Esophagus (tissue), 2 donors: ENCODE data around the gene PPOX. TPM values are rescaled to one million over a fixed set of nuclear protein-coding genes. Genes with fewer than 3 reads are reported as not detected.
A peak's percentile ranks its signal among the peaks of the same experiment; 100 is the strongest.

Experiments used
- H3K27ac ChIP-seq, 2 donors: one replicate each; pipeline ENCODE4 v1.5.1; 2013; ENCODE audit warnings: low read depth in 2 of 2, mild to moderate bottlenecking in 2 of 2, inconsistent platforms in 1 of 2, low read length in 1 of 2, moderate library complexity in 1 of 2
- H3K27me3 ChIP-seq, 2 donors: one replicate each; pipeline ENCODE4 v1.6.1; 2013; ENCODE audit warnings: low read length in 2 of 2, control low read depth in 1 of 2, mild to moderate bottlenecking in 1 of 2; ENCODE audit not compliant: insufficient read depth in 2 of 2, control insufficient read depth in 1 of 2
- H3K36me3 ChIP-seq, 2 donors: one replicate each; pipeline ENCODE4 v1.6.1; 2013; ENCODE audit warnings: low read length in 1 of 2; ENCODE audit not compliant: control insufficient read depth in 2 of 2, insufficient read depth in 2 of 2
- H3K4me1 ChIP-seq, 2 donors: one replicate each; pipeline ENCODE4 v1.6.1; 2013; ENCODE audit warnings: low read length in 1 of 2; ENCODE audit not compliant: control insufficient read depth in 2 of 2, insufficient read depth in 2 of 2
- H3K4me3 ChIP-seq, 2 donors: one replicate each; pipeline ENCODE4 v1.5.1; 2013; ENCODE audit warnings: low read length in 2 of 2, mild to moderate bottlenecking in 2 of 2, low read depth in 1 of 2, moderate library complexity in 1 of 2
- H3K9me3 ChIP-seq, 2 donors: one replicate each; pipeline ENCODE4 v1.6.1; 2013; ENCODE audit warnings: mild to moderate bottlenecking in 2 of 2, low read depth in 1 of 2, low read length in 1 of 2, moderate library complexity in 1 of 2; ENCODE audit not compliant: control insufficient read depth in 2 of 2, insufficient read depth in 1 of 2
- WGBS, 2 donors: extraction: QIAGEN DNeasy Blood & Tissue Kit; methylation state at CpG; one replicate each; pipeline ENCODE4 v1.1.7; 2013; 5-methylcytosine and 5-hydroxymethylcytosine counted together
- polyA plus RNA-seq, 2 donors: library from polyadenylated mRNA; stranded (reverse); fragments of 200-250 nt; gene quantifications; one replicate each; pipeline ENCODE4 v1.2.3, GENCODE V29; 2013
- donor health status: healthy with polysubstance abuse.
- donor health status: Bipolar disorder and iron deficiency.

The PPOX gene
- polyA plus RNA-seq, 2 donors, result 11.7 to 29.6 TPM

DNA sequence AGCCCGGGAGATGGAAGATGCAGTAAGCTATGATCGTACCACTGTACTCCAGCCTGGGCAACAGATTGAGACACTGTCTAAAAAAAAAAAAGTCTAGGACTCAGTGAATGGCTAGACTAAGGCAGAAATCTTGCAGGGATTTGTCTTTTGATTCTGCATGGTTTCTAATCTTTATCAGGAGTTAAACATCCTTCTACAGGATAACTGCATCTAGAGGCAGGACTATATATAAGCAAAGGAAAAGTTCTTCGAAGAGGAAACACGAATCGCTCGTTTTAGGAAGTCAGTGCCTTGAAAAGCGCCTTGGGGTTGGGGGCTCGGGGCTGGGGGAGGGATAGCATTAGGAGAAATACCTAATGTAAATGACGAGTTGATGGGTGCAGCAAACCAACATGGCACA, 13.1 kb upstream of the PPOX start:
- 23% methylated on average over 9 of the region's 9 CpGs for WGBS, 2 donors
- Histone ChIP-seq H3K4me1 (no peaks in the 10 kb centered on the region), H3K9me3 (no peaks in the 10 kb centered on the region), H3K36me3 (no peaks in the 10 kb centered on the region), H3K27me3 (no peaks in the 10 kb centered on the region), H3K4me3 (peak overlapping the region in 1 of 2 donors; percentile 96), H3K27ac (peak overlapping the region; percentile 15 to 98)

DNA sequence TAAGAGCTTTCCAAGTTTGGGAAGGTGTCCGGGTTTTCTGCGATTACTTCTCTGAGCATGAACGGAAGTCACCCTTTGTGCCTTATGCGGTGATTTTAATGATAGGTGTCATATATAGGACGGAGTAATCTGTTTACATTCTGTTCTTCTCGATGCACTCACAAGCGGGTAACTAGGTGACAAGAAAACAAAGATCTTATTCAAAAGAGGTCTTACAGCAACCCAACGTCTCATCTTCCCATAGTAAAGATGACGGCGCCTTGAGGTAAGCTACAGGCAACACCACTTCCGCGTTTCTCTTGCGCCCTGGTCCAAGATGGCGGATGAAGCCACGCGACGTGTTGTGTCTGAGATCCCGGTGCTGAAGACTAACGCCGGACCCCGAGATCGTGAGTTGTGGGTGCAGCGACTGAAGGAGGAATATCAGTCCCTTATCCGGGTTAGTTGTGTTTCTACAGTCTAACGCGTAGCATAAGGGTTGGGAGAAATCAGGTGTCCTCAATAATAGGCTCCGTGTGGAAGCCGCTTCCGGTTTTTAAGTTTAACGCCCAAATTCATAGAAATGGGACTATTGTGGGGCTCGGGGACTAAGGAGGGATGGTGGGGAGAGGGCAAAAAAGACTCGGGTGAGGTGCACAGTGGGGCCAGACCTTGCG, 12.4 kb upstream of the PPOX start, which contains the start of gene UFC1:
Gene UFC1, plus strand, starts transcription at position 297 of the 656 bp plus-strand sequence. Its CDS starts 20 bp downstream, at position 317.
- Histone ChIP-seq H3K27me3 (no peaks in the 10 kb centered on the region), H3K27ac (peak within 1 kb of the TSS; percentile 98 to 100)
- 0 to 1% methylated on average over 33 of the region's 33 CpGs for WGBS, 2 donors

DNA sequence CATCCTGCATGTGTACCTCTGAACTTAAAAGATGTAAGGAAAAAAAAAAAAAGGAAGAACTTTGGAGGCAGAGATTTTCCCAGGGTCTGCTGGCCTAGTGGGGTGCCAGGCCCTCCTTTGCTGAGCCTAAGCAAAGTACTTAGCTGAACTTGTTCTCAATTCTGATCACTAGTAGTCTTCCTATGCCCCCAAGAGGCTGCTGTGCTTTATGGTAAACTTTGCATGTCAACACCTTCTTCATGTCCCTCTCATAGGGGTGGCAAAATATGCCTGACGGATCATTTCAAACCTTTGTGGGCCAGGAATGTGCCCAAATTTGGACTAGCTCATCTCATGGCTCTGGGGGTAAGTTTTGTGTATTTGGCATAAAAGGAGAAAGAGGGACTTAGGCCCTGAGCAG, 8.4 kb upstream of the PPOX start:
- Histone ChIP-seq H3K4me3 (no peak overlapping the region), H3K27ac (no peak overlapping the region), H3K27me3 (no peaks in the 10 kb centered on the region), H3K9me3 (no peaks in the 10 kb centered on the region), H3K4me1 (peaks cover 4 to 17% of the 10 kb centered on the region in 2 donors), H3K36me3 (peaks cover 0 to 18% of the 10 kb centered on the region in 2 donors)
- 94 to 100% methylated on average over 1 of the region's 1 CpG for WGBS, 2 donors

More for the DNA sequence above, 12.4 kb upstream of the PPOX start, which contains the start of gene UFC1:
- H3K4me1 ChIP-seq, result peaks cover 0 to 2% of the 10 kb centered on the region in 2 donors
- H3K9me3 ChIP-seq, result no peaks in the 10 kb centered on the region
- H3K36me3 ChIP-seq, result peaks cover 0 to 4% of the 10 kb centered on the region in 2 donors
- H3K4me3 ChIP-seq, result peak within 1 kb of the TSS; percentile 74 to 96

DNA sequence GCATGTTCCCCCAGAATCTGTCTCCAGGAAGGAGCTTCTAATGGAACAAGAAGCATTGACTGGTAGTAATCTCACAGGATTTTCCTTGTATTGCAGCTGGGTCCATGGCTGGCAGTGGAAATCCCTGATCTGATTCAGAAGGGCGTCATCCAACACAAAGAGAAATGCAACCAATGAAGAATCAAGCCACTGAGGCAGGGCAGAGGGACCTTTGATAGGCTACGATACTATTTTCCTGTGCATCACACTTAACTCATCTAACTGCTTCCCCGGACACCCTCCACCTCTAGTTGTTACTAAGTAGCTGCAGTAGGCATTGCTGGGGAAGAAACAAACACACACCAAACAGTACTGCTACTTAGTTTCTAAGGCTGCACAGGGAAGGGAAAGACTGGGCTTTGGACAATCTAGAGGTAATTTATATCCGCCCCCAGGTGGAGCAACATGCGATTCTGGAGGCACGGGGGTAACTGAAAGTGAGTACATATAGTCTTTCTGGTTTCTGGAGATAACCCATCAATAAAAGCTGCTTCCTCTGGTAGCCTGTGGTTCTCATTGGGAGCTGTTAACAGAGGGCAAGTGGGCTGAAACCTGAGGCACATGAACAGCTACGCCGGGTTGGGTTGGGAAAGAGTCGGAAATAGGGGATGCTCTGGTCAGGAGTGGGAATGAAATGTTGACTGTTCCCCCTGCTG, 7.8 kb upstream of the PPOX start:
- peak overlapping the region in 1 of 2 donors; percentile 80 for H3K4me3 ChIP-seq
- WGBS, 2 donors, result 51 to 64% methylated on average over 9 of the region's 9 CpGs
- H3K36me3 ChIP-seq, result peaks cover 0 to 18% of the 10 kb centered on the region in 2 donors
- H3K9me3 ChIP-seq, result no peaks in the 10 kb centered on the region
- no peaks in the 10 kb centered on the region for H3K27me3 ChIP-seq
- peaks cover 4 to 17% of the 10 kb centered on the region in 2 donors for H3K4me1 ChIP-seq
- peak overlapping the region; percentile 81 for H3K27ac ChIP-seq

DNA sequence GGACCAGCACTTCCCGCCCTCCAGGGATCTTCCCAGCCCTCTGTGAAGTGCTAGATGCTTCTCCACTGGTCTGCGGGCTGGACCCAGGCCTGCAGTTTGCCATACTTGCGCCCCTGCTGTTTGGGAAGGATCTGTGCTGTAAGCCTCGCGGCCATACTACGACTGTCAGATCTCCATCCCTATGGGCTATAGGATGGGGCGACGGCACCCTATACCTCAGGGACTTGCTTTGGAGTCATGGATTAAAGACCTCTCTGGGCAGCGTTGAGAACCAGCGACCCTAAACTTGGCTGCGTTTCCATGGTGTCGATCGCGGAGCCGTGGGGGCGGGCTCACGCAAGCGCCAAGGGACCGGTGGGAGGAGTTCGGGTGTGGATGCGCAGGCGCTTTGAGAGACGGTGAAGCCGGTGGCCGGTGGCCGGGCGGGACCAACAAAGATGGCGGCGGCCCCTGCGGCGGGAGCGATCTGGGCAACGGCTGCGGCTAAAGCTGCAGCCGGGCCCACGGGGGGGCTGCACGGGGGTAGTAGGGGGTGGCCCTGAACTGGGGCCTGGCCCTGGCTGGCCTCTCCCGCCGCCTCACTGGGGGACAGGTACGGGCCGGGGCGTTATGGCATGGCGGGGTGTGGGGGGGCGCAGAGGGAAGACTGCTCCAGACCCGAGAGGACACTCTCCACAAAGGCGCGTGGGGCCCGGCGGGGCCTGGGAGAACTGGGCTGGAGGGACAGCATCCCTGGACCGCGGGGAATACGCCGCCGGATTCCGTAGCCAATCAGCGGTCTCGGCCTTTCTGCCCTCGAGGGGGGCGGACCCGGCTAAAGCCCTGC, 6.9 kb upstream of the PPOX start, which contains the start of gene USP21:
Gene USP21, plus strand, starts transcription at position 414 of the 826 bp plus-strand sequence. CDS start 1,141 bp downstream, outside the sequence.
- no peaks in the 10 kb centered on the region for H3K27me3 ChIP-seq
- peak within 1 kb of the TSS; percentile 80 to 98 for H3K4me3 ChIP-seq
- H3K36me3 ChIP-seq, result peaks cover 0 to 18% of the 10 kb centered on the region in 2 donors
- 1% methylated on average over 54 to 60 of the region's 60 CpGs for WGBS, 2 donors
- no peaks in the 10 kb centered on the region for H3K9me3 ChIP-seq
- H3K4me1 ChIP-seq, result peaks cover 4 to 17% of the 10 kb centered on the region in 2 donors
- H3K27ac ChIP-seq, result peak within 1 kb of the TSS; percentile 81 to 83

DNA sequence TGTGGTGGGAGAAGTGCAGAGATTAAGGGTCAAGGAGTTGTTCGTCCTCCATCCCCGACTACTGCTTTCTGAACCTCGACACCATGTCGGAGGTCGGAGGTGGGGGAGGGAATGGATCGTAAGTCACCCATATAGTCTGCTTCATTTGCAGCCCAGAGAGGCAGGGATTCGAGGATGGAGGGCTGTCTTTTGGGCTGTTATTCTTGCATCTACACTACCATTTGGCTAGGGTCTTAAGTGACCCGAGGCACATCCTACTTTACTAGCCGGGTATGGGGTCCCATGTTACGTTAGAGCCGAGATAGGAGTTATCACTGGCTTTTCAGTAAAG, 6.3 kb upstream of the PPOX start:
- WGBS, 2 donors, result 5 to 9% methylated on average over 11 of the region's 11 CpGs
- Histone ChIP-seq H3K9me3 (no peaks in the 10 kb centered on the region), H3K4me3 (peak overlapping the region; percentile 80 to 98), H3K4me1 (peaks cover 4 to 18% of the 10 kb centered on the region in 2 donors), H3K27me3 (no peaks in the 10 kb centered on the region), H3K27ac (peak overlapping the region; percentile 81 to 83), H3K36me3 (peaks cover 0 to 18% of the 10 kb centered on the region in 2 donors)

DNA sequence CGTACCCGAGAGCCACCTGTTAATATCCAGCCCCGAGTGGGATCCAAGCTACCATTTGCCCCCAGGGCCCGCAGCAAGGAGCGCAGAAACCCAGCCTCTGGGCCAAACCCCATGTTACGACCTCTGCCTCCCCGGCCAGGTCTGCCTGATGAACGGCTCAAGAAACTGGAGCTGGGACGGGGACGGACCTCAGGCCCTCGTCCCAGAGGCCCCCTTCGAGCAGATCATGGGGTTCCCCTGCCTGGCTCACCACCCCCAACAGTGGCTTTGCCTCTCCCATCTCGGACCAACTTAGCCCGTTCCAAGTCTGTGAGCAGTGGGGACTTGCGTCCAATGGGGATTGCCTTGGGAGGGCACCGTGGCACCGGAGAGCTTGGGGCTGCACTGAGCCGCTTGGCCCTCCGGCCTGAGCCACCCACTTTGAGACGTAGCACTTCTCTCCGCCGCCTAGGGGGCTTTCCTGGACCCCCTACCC, 5.5 kb upstream of the PPOX start:
- H3K27ac ChIP-seq, result no peak overlapping the region
- peaks cover 0 to 18% of the 10 kb centered on the region in 2 donors for H3K36me3 ChIP-seq
- H3K4me1 ChIP-seq, result peaks cover 4 to 23% of the 10 kb centered on the region in 2 donors
- no peaks in the 10 kb centered on the region for H3K27me3 ChIP-seq
- H3K4me3 ChIP-seq, result no peak overlapping the region
- WGBS, 2 donors, result 91 to 95% methylated on average over 22 of the region's 22 CpGs
- no peaks in the 10 kb centered on the region for H3K9me3 ChIP-seq

DNA sequence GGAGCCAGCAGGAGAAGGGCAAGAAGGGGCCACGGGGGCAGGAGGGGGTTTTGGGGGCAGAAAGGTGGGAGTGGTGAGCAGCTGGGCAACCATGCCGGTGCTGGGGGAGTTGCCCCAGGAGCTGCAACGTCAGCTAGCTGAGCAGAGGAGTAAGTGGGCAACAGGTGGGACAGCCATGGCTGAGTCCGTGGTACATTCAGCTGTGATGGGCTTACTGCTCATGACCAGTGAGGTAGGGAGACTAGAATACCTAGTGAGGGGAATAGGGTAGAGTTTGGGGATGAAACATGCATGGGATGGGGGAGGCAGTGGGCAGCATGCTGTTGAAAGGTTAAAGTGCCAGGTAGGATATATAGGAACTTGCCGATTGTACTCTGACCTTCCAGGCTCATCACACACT, 4.6 kb upstream of the PPOX start:
- Histone ChIP-seq H3K36me3 (peaks cover 0 to 18% of the 10 kb centered on the region in 2 donors), H3K4me1 (peaks cover 4 to 23% of the 10 kb centered on the region in 2 donors), H3K9me3 (no peaks in the 10 kb centered on the region), H3K27ac (no peak overlapping the region), H3K27me3 (no peaks in the 10 kb centered on the region), H3K4me3 (no peak overlapping the region)
- WGBS, 2 donors, result 82 to 84% methylated on average over 5 of the region's 5 CpGs

DNA sequence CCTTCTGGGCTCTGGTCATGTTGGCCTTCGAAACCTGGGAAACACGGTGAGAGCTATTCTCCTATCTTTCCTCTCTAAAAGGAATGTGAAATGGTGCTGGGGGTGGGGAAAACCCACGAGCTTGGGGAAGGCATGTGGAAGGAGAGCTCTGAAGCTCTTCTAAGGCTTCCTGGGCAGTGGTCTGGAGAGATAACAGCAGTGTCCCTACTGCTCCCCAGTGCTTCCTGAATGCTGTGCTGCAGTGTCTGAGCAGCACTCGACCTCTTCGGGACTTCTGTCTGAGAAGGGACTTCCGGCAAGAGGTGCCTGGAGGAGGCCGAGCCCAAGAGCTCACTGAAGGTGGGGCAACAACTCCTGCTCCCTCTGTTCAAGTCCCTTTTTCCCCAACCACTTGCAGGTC, 4.2 kb upstream of the PPOX start:
- 81 to 85% methylated on average over 7 of the region's 7 CpGs for WGBS, 2 donors
- no peak overlapping the region for H3K4me3 ChIP-seq
- no peak overlapping the region for H3K27ac ChIP-seq
- no peaks in the 10 kb centered on the region for H3K9me3 ChIP-seq
- no peaks in the 10 kb centered on the region for H3K27me3 ChIP-seq
- peaks cover 0 to 18% of the 10 kb centered on the region in 2 donors for H3K36me3 ChIP-seq
- peaks cover 4 to 27% of the 10 kb centered on the region in 2 donors for H3K4me1 ChIP-seq
